ENCODE results near the gene PLPPR2.
"Not testable (repeated sequence)": the region's sequence is repeated elsewhere in the genome, so short reads cannot be mapped to it uniquely, and the experiment has no call there.

PLPPR2 gene

GRCh38 chr19:11345122-11345803, 10.0 kb upstream of the PLPPR2 start:
- Histone ChIP-seq H3K4me1 (ENCODE audit: control insufficient read depth, insufficient read depth, low read length) (peaks cover 19% of the 10 kb centered on the region), H3K36me3 (ENCODE audit: insufficient read depth, low read length) (no peaks in the 10 kb centered on the region), H3K4me2 (ENCODE audit: low read length) (peak overlapping the region; percentile 84), H3K4me3 (ENCODE audit: low read length) (peak overlapping the region; percentile 78), H3K27me3 (ENCODE audit: control insufficient read depth, insufficient read depth, low read length) (no peaks in the 10 kb centered on the region), H3K9me3 (replicated peaks; ENCODE audit: low read length) (peaks cover 7% of the 10 kb centered on the region), H3K9ac (ENCODE audit: low read depth, low read length) (peak overlapping the region; percentile 81)

GRCh38 chr19:11346104-11346940, 8.9 kb upstream of the PLPPR2 start, which contains the start of the genes CCDC159 and TMEM205:
CCDC159 (plus strand) TSS chr19:11346519; CDS start chr19:11346607, 88 bp downstream.
TMEM205 (minus strand) TSS chr19:11346268; CDS start chr19:11345619, 649 bp downstream.
- H3K27me3 ChIP-seq (ENCODE audit: control insufficient read depth, insufficient read depth, low read length), result no peaks in the 10 kb centered on the region
- peak within 1 kb of the TSS; percentile 84 for H3K4me2 ChIP-seq (ENCODE audit: low read length)
- H3K9me3 ChIP-seq (replicated peaks; ENCODE audit: low read length), result peaks cover 7% of the 10 kb centered on the region
- H3K4me3 ChIP-seq (ENCODE audit: low read length), result peak within 1 kb of the TSS; percentile 78
- peak within 1 kb of the TSS; percentile 81 for H3K9ac ChIP-seq (ENCODE audit: low read depth, low read length)
- peaks cover 19% of the 10 kb centered on the region for H3K4me1 ChIP-seq (ENCODE audit: control insufficient read depth, insufficient read depth, low read length)
- no peaks in the 10 kb centered on the region for H3K36me3 ChIP-seq (ENCODE audit: insufficient read depth, low read length)

- Histone ChIP-seq H3K9ac (ENCODE audit: low read depth, low read length) (no peak overlapping the region), H3K36me3 (ENCODE audit: insufficient read depth, low read length) (no peaks in the 10 kb centered on the region), H3K9me3 (replicated peaks; ENCODE audit: low read length) (peaks cover 7% of the 10 kb centered on the region), H3K27me3 (ENCODE audit: control insufficient read depth, insufficient read depth, low read length) (no peaks in the 10 kb centered on the region), H3K4me3 (ENCODE audit: low read length) (no peak overlapping the region), H3K4me1 (ENCODE audit: control insufficient read depth, insufficient read depth, low read length) (peaks cover 19% of the 10 kb centered on the region), H3K4me2 (ENCODE audit: low read length) (no peak overlapping the region)
These were observed 7.6 kb upstream of the PLPPR2 start for GRCh38 chr19:11347546-11348039.

GRCh38 chr19:11349171-11349570, 6.1 kb upstream of the PLPPR2 start:
- Histone ChIP-seq H3K9me3 (replicated peaks; ENCODE audit: low read length) (peaks cover 7% of the 10 kb centered on the region), H3K36me3 (ENCODE audit: insufficient read depth, low read length) (no peaks in the 10 kb centered on the region), H3K27me3 (ENCODE audit: control insufficient read depth, insufficient read depth, low read length) (no peaks in the 10 kb centered on the region), H3K4me1 (ENCODE audit: control insufficient read depth, insufficient read depth, low read length) (peaks cover 17% of the 10 kb centered on the region), H3K9ac (ENCODE audit: low read depth, low read length) (no peak overlapping the region), H3K4me2 (ENCODE audit: low read length) (no peak overlapping the region), H3K4me3 (ENCODE audit: low read length) (no peak overlapping the region)

- H3K36me3 ChIP-seq (ENCODE audit: insufficient read depth, low read length); H3K4me1 ChIP-seq (ENCODE audit: control insufficient read depth, insufficient read depth, low read length); H3K27me3 ChIP-seq (ENCODE audit: control insufficient read depth, insufficient read depth, low read length); H3K4me2 ChIP-seq (ENCODE audit: low read length); H3K4me3 ChIP-seq (ENCODE audit: low read length); H3K9ac ChIP-seq (ENCODE audit: low read depth, low read length); H3K9me3 ChIP-seq (replicated peaks; ENCODE audit: low read length): not testable (repeated sequence)
These were observed 1.1 kb upstream of the PLPPR2 start for GRCh38 chr19:11354102-11354501.

GRCh38 chr19:11356074-11356397, 804 bp downstream of the PLPPR2 start:
- peak overlapping the region; percentile 72 for H3K4me3 ChIP-seq (ENCODE audit: low read length)
- H3K9ac ChIP-seq (ENCODE audit: low read depth, low read length), result peak overlapping the region; percentile 64
- H3K27me3 ChIP-seq (ENCODE audit: control insufficient read depth, insufficient read depth, low read length), result no peaks in the 10 kb centered on the region
- H3K4me1 ChIP-seq (ENCODE audit: control insufficient read depth, insufficient read depth, low read length), result peaks cover 6% of the 10 kb centered on the region
- H3K4me2 ChIP-seq (ENCODE audit: low read length), result peak overlapping the region; percentile 84
- peaks cover 4% of the 10 kb centered on the region for H3K36me3 ChIP-seq (ENCODE audit: insufficient read depth, low read length)
- no peaks in the 10 kb centered on the region for H3K9me3 ChIP-seq (replicated peaks; ENCODE audit: low read length)

GRCh38 chr19:11356676-11357550, 1.7 kb downstream of the PLPPR2 start:
- Histone ChIP-seq H3K9me3 (replicated peaks; ENCODE audit: low read length) (no peaks in the 10 kb centered on the region), H3K27me3 (ENCODE audit: control insufficient read depth, insufficient read depth, low read length) (no peaks in the 10 kb centered on the region), H3K4me2 (ENCODE audit: low read length) (no peak overlapping the region), H3K36me3 (ENCODE audit: insufficient read depth, low read length) (peaks cover 4% of the 10 kb centered on the region), H3K4me3 (ENCODE audit: low read length) (no peak overlapping the region), H3K9ac (ENCODE audit: low read depth, low read length) (no peak overlapping the region), H3K4me1 (ENCODE audit: control insufficient read depth, insufficient read depth, low read length) (peaks cover 6% of the 10 kb centered on the region)

- Histone ChIP-seq H3K9me3 (replicated peaks; ENCODE audit: low read length) (no peaks in the 10 kb centered on the region), H3K27me3 (ENCODE audit: control insufficient read depth, insufficient read depth, low read length) (no peaks in the 10 kb centered on the region), H3K4me2 (ENCODE audit: low read length) (no peak overlapping the region), H3K4me1 (ENCODE audit: control insufficient read depth, insufficient read depth, low read length) (peaks cover 6% of the 10 kb centered on the region), H3K9ac (ENCODE audit: low read depth, low read length) (no peak overlapping the region), H3K36me3 (ENCODE audit: insufficient read depth, low read length) (peaks cover 4% of the 10 kb centered on the region), H3K4me3 (ENCODE audit: low read length) (no peak overlapping the region)
These were observed 4.2 kb downstream of the PLPPR2 start for GRCh38 chr19:11359421-11359820.

- H3K27me3 ChIP-seq (ENCODE audit: control insufficient read depth, insufficient read depth, low read length), result no peaks in the 10 kb centered on the region
- H3K9ac ChIP-seq (ENCODE audit: low read depth, low read length), result no peak overlapping the region
- no peaks in the 10 kb centered on the region for H3K9me3 ChIP-seq (replicated peaks; ENCODE audit: low read length)
- no peak overlapping the region for H3K4me2 ChIP-seq (ENCODE audit: low read length)
- H3K4me1 ChIP-seq (ENCODE audit: control insufficient read depth, insufficient read depth, low read length), result peaks cover under 1% of the 10 kb centered on the region
- H3K4me3 ChIP-seq (ENCODE audit: low read length), result no peak overlapping the region
- H3K36me3 ChIP-seq (ENCODE audit: insufficient read depth, low read length), result peaks cover 4% of the 10 kb centered on the region
These were observed 6.0 kb downstream of the PLPPR2 start for GRCh38 chr19:11361037-11361770.

- H3K4me1 ChIP-seq (ENCODE audit: control insufficient read depth, insufficient read depth, low read length), result no peaks in the 10 kb centered on the region
- no peak overlapping the region for H3K4me3 ChIP-seq (ENCODE audit: low read length)
- H3K4me2 ChIP-seq (ENCODE audit: low read length), result no peak overlapping the region
- no peaks in the 10 kb centered on the region for H3K9me3 ChIP-seq (replicated peaks; ENCODE audit: low read length)
- H3K36me3 ChIP-seq (ENCODE audit: insufficient read depth, low read length), result peaks cover 4% of the 10 kb centered on the region
- H3K27me3 ChIP-seq (ENCODE audit: control insufficient read depth, insufficient read depth, low read length), result no peaks in the 10 kb centered on the region
- no peak overlapping the region for H3K9ac ChIP-seq (ENCODE audit: low read depth, low read length)
These were observed 6.8 kb downstream of the PLPPR2 start for GRCh38 chr19:11361771-11362731.

Measured in skeletal muscle satellite cell (primary cell).